Esophagus squamous epithelium (tissue), 5 donors: ENCODE results near the gene GUCY1A1. TPM values are rescaled to one million over a fixed set of nuclear protein-coding genes. Genes with fewer than 3 reads are reported as not detected.
"Not testable (repeated sequence)": the region's sequence is repeated elsewhere in the genome, so short reads cannot be mapped to it uniquely, and the experiment has no call there.

Source experiments
- DNase-seq: peaks from one replicate; lab custom pipeline; 2025; lab: John Stamatoyannopoulos, UW
- H3K27ac ChIP-seq, 4 donors: fragments of 200-600 bp; sonication (generic); one replicate each; pipeline ENCODE4 v1.5.1; 2016 to 2019; ENCODE audit warnings: mild to moderate bottlenecking in 1 of 4
- H3K27me3 ChIP-seq, 4 donors: fragments of 200-600 bp; sonication (generic); 1 replicate in 3 of 4; 2 replicates in 1 of 4; pipeline versions ENCODE4 v1.5.1 to v1.6.0; 2017 to 2021; ENCODE audit warnings: antibody characterized with exemption in 1 of 4
- H3K36me3 ChIP-seq, 3 donors: fragments of 200-600 bp; sonication (generic); one replicate each; pipeline ENCODE4 v1.5.1; 2016 to 2019
- H3K4me1 ChIP-seq, 3 donors: fragments of 200-600 bp; sonication (generic); one replicate each; pipeline ENCODE4 v1.5.1; 2017 to 2019
- H3K4me3 ChIP-seq, 4 donors: fragments of 200-600 bp; sonication (generic); 1 replicate in 3 of 4; 2 replicates in 1 of 4; pipeline ENCODE4 v1.5.1; 2016 to 2019; ENCODE audit warnings: mild to moderate bottlenecking in 2 of 4, moderate library complexity in 1 of 4
- H3K9me3 ChIP-seq, 3 donors: fragments of 200-600 bp; sonication (generic); one replicate each; pipeline ENCODE4 v1.5.1; 2016 to 2019
- POLR2A ChIP-seq, 4 donors: fragments of 450-650 bp; IDR thresholded peaks; one replicate each; pipeline ENCODE4 v1.6.1; 2017; ENCODE audit warnings: antibody characterized with exemption in 4 of 4, mild to moderate bottlenecking in 4 of 4, moderate library complexity in 3 of 4
- WGBS, 2 donors: methylation state at CpG; one replicate each; pipeline ENCODE4 v1.1.5; 2018; 5-methylcytosine and 5-hydroxymethylcytosine counted together
- intact Hi-C: fragments of 100-400 bp; cut with DNase I; formaldehyde crosslinking; loops from one replicate; pipeline ENCODE4 v1.15.0; 2022
- total RNA-seq, 4 donors: library from RNA; depleted of rRNA; stranded (reverse); fragments of >200 nt; gene quantifications; one replicate each; pipeline ENCODE4 v1.1.0, GENCODE V29; 2016
- TF ChIP-seq, protein P1 (sequence below), 6 experiments: fragments of 450-650 bp in 4 of 6; fragments of 200-600 bp in 2 of 6; sonication (generic) in 2 of 6; IDR thresholded peaks; one replicate each; pipeline ENCODE4 v1.5.1; 2016 to 2019; ENCODE audit warnings: antibody characterized with exemption in 6 of 6, mild to moderate bottlenecking in 4 of 6, moderate library complexity in 4 of 6
- donor health status: DM: yes; HTN: yes; CAD: no.

GUCY1A1 gene
- total RNA-seq, 4 donors from 2014 or later: 0.45 to 8.6 (median 5.1) TPM

DNA sequence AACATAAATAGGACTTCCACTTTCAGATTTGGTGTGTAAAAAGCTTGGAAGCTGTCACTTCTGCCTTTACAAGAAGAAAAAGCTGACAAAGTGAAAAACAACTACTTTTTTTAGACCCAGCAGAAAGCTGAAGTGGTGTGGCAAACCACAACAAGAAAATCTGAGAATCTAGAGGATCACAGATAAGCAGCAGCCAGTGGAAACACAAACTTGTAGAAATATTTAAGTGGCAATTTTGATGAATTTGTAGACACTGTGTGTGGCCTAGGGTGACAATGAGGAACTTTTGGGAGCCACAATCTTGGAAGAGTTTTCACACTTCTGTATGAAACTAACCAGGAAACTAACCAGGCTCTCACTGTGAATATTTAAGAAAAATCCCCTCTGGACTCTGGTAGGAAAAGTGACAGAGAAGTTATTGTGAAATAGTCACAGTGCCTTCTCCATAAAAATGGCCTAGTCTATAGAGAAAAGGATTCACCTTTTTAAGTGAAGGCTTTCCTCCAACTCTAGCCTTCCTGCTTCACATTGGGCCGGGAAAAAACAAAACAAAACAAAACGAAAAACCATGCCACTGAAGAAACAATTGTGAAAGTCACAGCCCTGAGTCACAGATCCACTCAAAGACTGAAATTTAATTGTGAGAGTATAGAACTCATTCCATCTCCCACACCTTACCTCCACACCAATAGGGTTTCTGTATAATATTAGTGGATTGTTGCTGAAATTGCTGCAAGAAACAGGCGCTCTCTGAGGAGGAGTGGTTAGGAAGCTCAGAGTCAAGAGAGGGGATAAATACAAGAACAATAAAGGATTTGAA is 26.7 kb upstream of the GUCY1A1 start:
- Histone ChIP-seq H3K4me3 (no peak overlapping the region), H3K9me3 (no peaks in the 10 kb centered on the region), H3K27ac (no peak overlapping the region), H3K4me1 (no peaks in the 10 kb centered on the region), H3K36me3 (no peaks in the 10 kb centered on the region), H3K27me3 (no peaks in the 10 kb centered on the region)
- no peak for DNase-seq
- WGBS, 2 donors: 18 to 50% methylated on average over 2 to 3 of the region's 3 CpGs
- TF ChIP-seq, protein P1, sequence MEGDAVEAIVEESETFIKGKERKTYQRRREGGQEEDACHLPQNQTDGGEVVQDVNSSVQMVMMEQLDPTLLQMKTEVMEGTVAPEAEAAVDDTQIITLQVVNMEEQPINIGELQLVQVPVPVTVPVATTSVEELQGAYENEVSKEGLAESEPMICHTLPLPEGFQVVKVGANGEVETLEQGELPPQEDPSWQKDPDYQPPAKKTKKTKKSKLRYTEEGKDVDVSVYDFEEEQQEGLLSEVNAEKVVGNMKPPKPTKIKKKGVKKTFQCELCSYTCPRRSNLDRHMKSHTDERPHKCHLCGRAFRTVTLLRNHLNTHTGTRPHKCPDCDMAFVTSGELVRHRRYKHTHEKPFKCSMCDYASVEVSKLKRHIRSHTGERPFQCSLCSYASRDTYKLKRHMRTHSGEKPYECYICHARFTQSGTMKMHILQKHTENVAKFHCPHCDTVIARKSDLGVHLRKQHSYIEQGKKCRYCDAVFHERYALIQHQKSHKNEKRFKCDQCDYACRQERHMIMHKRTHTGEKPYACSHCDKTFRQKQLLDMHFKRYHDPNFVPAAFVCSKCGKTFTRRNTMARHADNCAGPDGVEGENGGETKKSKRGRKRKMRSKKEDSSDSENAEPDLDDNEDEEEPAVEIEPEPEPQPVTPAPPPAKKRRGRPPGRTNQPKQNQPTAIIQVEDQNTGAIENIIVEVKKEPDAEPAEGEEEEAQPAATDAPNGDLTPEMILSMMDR (IDR thresholded peaks at IDR 0.05): no peak
- TF ChIP-seq POLR2A (IDR thresholded peaks at IDR 0.05): no peak
- intact Hi-C loops: no loop called here

DNA sequence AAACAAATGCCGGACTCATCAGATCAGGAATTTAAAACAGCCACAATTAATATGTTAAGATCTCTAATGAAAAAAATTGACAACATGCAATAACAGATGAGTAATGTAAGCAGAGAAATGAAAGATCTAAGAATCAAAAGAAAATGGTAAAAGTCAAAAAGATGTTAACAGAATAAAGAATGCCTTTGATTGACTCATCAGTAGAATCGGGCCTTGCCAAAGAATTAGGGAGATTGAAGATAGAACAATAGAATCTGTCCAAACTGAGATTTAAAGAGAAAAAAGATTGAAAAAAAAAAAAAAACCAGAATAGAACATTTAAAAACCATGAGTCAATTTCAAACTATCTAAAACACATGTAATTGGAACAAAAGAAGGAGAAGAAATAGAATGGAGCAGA is 25.9 kb upstream of the GUCY1A1 start:
- intact Hi-C loops: no loop called here
- Histone ChIP-seq H3K4me1 (no peaks in the 10 kb centered on the region), H3K27ac (no peak overlapping the region), H3K4me3 (no peak overlapping the region), H3K36me3 (no peaks in the 10 kb centered on the region), H3K27me3 (no peaks in the 10 kb centered on the region), H3K9me3 (no peaks in the 10 kb centered on the region)
- DNase-seq: no peak
- WGBS, 2 donors: 21 to 39% methylated on average over 2 of the region's 2 CpGs
- TF ChIP-seq POLR2A (IDR thresholded peaks at IDR 0.05): no peak
- TF ChIP-seq, protein P1 (IDR thresholded peaks at IDR 0.05): no peak

DNA sequence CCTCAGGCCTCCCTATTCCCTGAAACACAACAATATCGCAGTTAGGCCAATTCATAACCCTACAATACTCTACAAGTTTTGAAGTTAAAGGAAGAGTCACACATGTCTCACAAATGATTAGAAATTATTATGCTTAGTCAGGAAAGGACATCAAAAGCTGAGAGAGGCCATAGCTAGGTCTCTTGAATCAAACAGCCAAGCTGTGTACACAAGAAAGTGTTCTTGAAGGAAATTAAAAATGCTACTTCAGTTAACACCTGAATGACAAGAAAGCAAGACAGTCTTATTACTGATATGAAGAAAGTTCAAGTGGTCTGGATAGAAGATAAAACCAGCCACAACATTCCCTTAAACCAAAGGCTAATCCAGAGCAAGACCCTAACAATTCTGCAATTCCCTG is 23.6 kb upstream of the GUCY1A1 start:
- Histone ChIP-seq H3K36me3 (no peaks in the 10 kb centered on the region), H3K27me3 (no peaks in the 10 kb centered on the region), H3K9me3 (no peaks in the 10 kb centered on the region), H3K4me1 (no peaks in the 10 kb centered on the region), H3K27ac (no peak overlapping the region), H3K4me3 (no peak overlapping the region)
- no peak for DNase-seq
- WGBS, 2 donors: 100% methylated on average over 1 of the region's 1 CpG
- no peak for TF ChIP-seq POLR2A (IDR thresholded peaks at IDR 0.05)
- TF ChIP-seq, protein P1 (IDR thresholded peaks at IDR 0.05): no peak
- intact Hi-C loops: no loop called here

DNA sequence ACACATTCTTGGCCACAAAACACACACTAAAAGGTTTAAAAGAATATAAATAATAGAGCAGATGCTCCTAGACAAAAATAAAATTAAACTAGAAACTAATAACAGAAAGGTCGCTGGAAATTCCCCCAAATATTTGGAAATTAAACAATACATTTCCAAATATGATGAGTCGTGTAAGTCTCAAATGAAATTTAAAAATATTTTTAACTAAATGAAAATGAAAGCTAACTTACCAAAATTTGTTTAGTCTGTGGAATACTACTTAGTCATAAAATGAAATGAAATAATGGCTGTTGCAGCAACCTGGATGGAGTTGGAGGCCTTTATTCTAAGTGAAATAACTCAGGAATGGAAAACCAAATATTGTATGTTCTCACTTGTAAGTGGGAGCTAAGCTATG is 20.6 kb upstream of the GUCY1A1 start:
- TF ChIP-seq, protein P1 (IDR thresholded peaks at IDR 0.05): no peak
- WGBS, 2 donors: 44 to 54% methylated on average over 2 of the region's 2 CpGs

DNA sequence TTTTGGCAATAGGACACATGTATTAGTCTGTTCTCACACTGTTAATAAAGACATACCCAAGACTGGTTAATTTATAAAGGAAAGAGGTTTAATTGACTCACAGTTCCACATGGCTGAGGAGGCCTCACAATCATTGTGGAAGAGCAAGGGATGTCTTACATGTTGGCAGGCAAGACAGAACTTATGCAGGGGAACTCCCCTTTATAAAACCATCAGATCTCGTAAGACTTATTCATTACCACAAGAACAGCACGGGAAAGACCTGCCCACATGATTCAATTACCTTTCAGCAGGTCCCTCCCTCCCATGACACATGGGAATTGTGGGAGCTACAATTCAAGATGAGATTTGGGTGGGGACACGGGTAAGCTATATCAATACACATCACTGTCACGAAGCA is 15.9 kb upstream of the GUCY1A1 start:
- DNase-seq, intact Hi-C loops, H3K36me3 ChIP-seq, H3K4me1 ChIP-seq, H3K27ac ChIP-seq, H3K9me3 ChIP-seq, H3K27me3 ChIP-seq, H3K4me3 ChIP-seq: not testable (repeated sequence)
- 57 to 61% methylated on average over 4 of the region's 4 CpGs for WGBS, 2 donors

More for the DNA sequence above, 20.6 kb upstream of the GUCY1A1 start:
- Histone ChIP-seq H3K27me3 (no peaks in the 10 kb centered on the region), H3K9me3 (no peaks in the 10 kb centered on the region), H3K27ac (no peak overlapping the region), H3K4me1 (no peaks in the 10 kb centered on the region), H3K4me3 (no peak overlapping the region), H3K36me3 (no peaks in the 10 kb centered on the region)
- DNase-seq: no peak
- intact Hi-C loops: no loop called here
